ENCODE measurements around the gene STRIP1.

The STRIP1 gene

GRCh38 chr1:110057963-110058518 is 23.6 kb downstream of the STRIP1 start:
- H3K27ac ChIP-seq: no peak overlapping the region
- no peaks in the 10 kb centered on the region for H3K79me2 ChIP-seq
- no peaks in the 10 kb centered on the region for H3K9me3 ChIP-seq (ENCODE audit: control insufficient read depth, low read length)
- TF ChIP-seq, protein P1, sequence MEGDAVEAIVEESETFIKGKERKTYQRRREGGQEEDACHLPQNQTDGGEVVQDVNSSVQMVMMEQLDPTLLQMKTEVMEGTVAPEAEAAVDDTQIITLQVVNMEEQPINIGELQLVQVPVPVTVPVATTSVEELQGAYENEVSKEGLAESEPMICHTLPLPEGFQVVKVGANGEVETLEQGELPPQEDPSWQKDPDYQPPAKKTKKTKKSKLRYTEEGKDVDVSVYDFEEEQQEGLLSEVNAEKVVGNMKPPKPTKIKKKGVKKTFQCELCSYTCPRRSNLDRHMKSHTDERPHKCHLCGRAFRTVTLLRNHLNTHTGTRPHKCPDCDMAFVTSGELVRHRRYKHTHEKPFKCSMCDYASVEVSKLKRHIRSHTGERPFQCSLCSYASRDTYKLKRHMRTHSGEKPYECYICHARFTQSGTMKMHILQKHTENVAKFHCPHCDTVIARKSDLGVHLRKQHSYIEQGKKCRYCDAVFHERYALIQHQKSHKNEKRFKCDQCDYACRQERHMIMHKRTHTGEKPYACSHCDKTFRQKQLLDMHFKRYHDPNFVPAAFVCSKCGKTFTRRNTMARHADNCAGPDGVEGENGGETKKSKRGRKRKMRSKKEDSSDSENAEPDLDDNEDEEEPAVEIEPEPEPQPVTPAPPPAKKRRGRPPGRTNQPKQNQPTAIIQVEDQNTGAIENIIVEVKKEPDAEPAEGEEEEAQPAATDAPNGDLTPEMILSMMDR (IDR thresholded peaks at IDR 0.05): no peak
- no peaks in the 10 kb centered on the region for H3K36me3 ChIP-seq (ENCODE audit: control insufficient read depth, insufficient read depth, low read length)
- no peak overlapping the region for H3K9ac ChIP-seq
- H3K4me2 ChIP-seq (ENCODE audit: low read length): no peak overlapping the region
- H3K4me1 ChIP-seq: peaks cover 4% of the 10 kb centered on the region
- no peak overlapping the region for H2AFZ ChIP-seq
- H3K27me3 ChIP-seq (ENCODE audit: control insufficient read depth, insufficient read depth, low read length): no peaks in the 10 kb centered on the region
- no peak overlapping the region for H3K4me3 ChIP-seq (ENCODE audit: low read depth, low read length)

DNA sequence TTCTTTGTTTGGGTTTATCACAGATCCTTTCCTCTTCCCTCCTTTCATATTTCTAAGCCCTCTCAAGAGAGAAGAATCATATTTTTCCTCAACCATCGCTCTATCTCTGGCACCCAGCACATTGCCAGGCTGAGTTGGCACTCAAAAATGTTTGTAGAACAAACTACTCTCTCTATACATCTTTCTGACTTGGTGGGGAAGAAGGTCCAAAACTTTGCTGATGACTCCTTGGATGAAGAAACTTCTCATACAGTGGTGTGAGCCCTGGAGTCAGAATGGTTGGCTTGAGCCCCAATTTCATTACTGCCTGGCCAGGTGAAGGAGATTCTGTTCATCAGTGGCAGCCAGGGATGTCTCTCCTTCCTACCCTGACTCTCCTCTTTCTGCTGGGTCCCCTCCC is 24.2 kb downstream of the STRIP1 start:
- H3K27ac ChIP-seq: no peak overlapping the region
- H3K4me2 ChIP-seq (ENCODE audit: low read length): no peak overlapping the region
- no peaks in the 10 kb centered on the region for H3K27me3 ChIP-seq (ENCODE audit: control insufficient read depth, insufficient read depth, low read length)
- TF ChIP-seq, protein P1 (IDR thresholded peaks at IDR 0.05): no peak
- H3K9ac ChIP-seq: no peak overlapping the region
- no peaks in the 10 kb centered on the region for H3K79me2 ChIP-seq
- H3K9me3 ChIP-seq (ENCODE audit: control insufficient read depth, low read length): no peaks in the 10 kb centered on the region
- H3K4me3 ChIP-seq (ENCODE audit: low read depth, low read length): no peak overlapping the region
- H3K4me1 ChIP-seq: peaks cover 6% of the 10 kb centered on the region
- no peaks in the 10 kb centered on the region for H3K36me3 ChIP-seq (ENCODE audit: control insufficient read depth, insufficient read depth, low read length)
- no peak overlapping the region for H2AFZ ChIP-seq

DNA sequence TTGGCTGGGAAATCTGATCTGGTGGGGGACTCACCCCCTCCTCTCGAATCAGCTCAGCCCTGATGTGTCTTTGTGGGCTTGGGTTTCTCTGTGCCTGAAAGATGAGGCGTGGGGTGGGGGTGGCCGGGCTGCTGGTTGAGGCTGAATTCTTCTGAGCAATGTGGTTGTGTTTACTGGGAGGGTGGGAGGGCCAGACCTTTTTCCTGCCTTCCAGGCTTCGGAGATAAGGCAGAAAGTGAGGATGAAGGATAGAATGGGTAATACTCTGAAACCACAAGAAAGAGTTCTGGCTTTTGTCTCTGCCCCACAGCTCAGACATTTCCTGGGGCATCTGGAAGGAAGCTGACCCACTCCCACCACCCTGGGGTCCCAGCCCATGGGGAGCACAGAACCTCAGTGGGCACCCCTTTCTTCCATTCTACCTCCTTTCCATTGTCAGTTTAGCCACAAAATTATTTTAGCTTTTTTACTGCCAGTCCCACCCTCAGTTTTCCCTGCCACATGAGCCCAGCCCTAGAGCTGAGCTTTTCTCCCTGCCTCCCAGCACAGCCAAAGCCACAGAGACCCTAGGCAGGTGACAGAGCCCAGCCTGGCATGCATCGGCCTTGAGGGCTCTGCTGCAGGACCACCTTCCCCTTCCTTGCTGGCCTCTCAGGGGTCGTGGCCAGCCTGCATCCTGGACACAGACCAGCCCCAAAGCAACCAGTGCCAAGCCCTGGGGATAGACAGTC is 24.9 kb downstream of the STRIP1 start:
- no peak overlapping the region for H3K27ac ChIP-seq
- no peaks in the 10 kb centered on the region for H3K9me3 ChIP-seq (ENCODE audit: control insufficient read depth, low read length)
- H3K27me3 ChIP-seq (ENCODE audit: control insufficient read depth, insufficient read depth, low read length): no peaks in the 10 kb centered on the region
- H3K79me2 ChIP-seq: no peaks in the 10 kb centered on the region
- peaks cover 6% of the 10 kb centered on the region for H3K4me1 ChIP-seq
- H3K36me3 ChIP-seq (ENCODE audit: control insufficient read depth, insufficient read depth, low read length): no peaks in the 10 kb centered on the region
- no peak overlapping the region for H3K4me2 ChIP-seq (ENCODE audit: low read length)
- no peak overlapping the region for H3K4me3 ChIP-seq (ENCODE audit: low read depth, low read length)
- H3K9ac ChIP-seq: no peak overlapping the region
- TF ChIP-seq, protein P1 (IDR thresholded peaks at IDR 0.05): no peak
- no peak overlapping the region for H2AFZ ChIP-seq

GRCh38 chr1:110060034-110060661 is 25.7 kb downstream of the STRIP1 start:
- H3K4me2 ChIP-seq (ENCODE audit: low read length): no peak overlapping the region
- no peak overlapping the region for H3K9ac ChIP-seq
- H3K4me1 ChIP-seq: peaks cover 6% of the 10 kb centered on the region
- H3K4me3 ChIP-seq (ENCODE audit: low read depth, low read length): no peak overlapping the region
- no peak overlapping the region for H2AFZ ChIP-seq
- no peaks in the 10 kb centered on the region for H3K9me3 ChIP-seq (ENCODE audit: control insufficient read depth, low read length)
- no peaks in the 10 kb centered on the region for H3K36me3 ChIP-seq (ENCODE audit: control insufficient read depth, insufficient read depth, low read length)
- TF ChIP-seq, protein P1 (IDR thresholded peaks at IDR 0.05): peak; percentile 62
- no peak overlapping the region for H3K27ac ChIP-seq
- H3K79me2 ChIP-seq: no peaks in the 10 kb centered on the region
- H3K27me3 ChIP-seq (ENCODE audit: control insufficient read depth, insufficient read depth, low read length): no peaks in the 10 kb centered on the region
